ENCODE data around the gene MUCL3. TPM values are rescaled to one million over a fixed set of nuclear protein-coding genes. Genes with fewer than 3 reads are reported as not detected.
"Not testable (repeated sequence)": the region's sequence is repeated elsewhere in the genome, so short reads cannot be mapped to it uniquely, and the experiment has no call there.

The MUCL3 gene
- total RNA-seq, 1 donor from 2014 or later, result not detected

GRCh38 chr6:30960907-30961673 lies 20.3 kb downstream of the MUCL3 start:
- H3K4me3 Mint-ChIP-seq, result no peak overlapping the region
- H3K4me1 Mint-ChIP-seq (ENCODE audit: low read depth), result peaks cover 10% of the 10 kb centered on the region
- no peaks in the 10 kb centered on the region for H3K9me3 Mint-ChIP-seq
- H3K36me3 Mint-ChIP-seq (ENCODE audit: low read depth), result no peaks in the 10 kb centered on the region
- intact Hi-C loops (cut with micrococcal nuclease), result no loop called here
- no peak overlapping the region for H3K27ac Mint-ChIP-seq
- DNase-seq (ENCODE audit: low spot score), result no peak
- H3K27me3 Mint-ChIP-seq (ENCODE audit: insufficient read depth), result peaks cover 43% of the 10 kb centered on the region

GRCh38 chr6:30962716-30963115 lies 21.9 kb downstream of the MUCL3 start:
- Mint-ChIP-seq H3K27ac (no peak overlapping the region), H3K9me3 (no peaks in the 10 kb centered on the region), H3K27me3 (ENCODE audit: insufficient read depth) (peaks cover 39% of the 10 kb centered on the region), H3K36me3 (ENCODE audit: low read depth) (no peaks in the 10 kb centered on the region), H3K4me1 (ENCODE audit: low read depth) (peaks cover 10% of the 10 kb centered on the region), H3K4me3 (no peak overlapping the region)
- intact Hi-C loops (cut with micrococcal nuclease), result no loop called here
- no peak for DNase-seq (ENCODE audit: low spot score)

- Mint-ChIP-seq H3K4me3 (no peak overlapping the region), H3K9me3 (no peaks in the 10 kb centered on the region), H3K36me3 (ENCODE audit: low read depth) (no peaks in the 10 kb centered on the region), H3K4me1 (ENCODE audit: low read depth) (peaks cover 10% of the 10 kb centered on the region), H3K27ac (no peak overlapping the region), H3K27me3 (ENCODE audit: insufficient read depth) (peaks cover 31% of the 10 kb centered on the region)
- DNase-seq (ENCODE audit: low spot score), result no peak
- intact Hi-C loops (cut with micrococcal nuclease), result no loop called here
Measured at GRCh38 chr6:30963641-30964040, 22.9 kb downstream of the MUCL3 start.

- H3K27me3 Mint-ChIP-seq (ENCODE audit: insufficient read depth), result peaks cover 29% of the 10 kb centered on the region
- H3K36me3 Mint-ChIP-seq (ENCODE audit: low read depth), result no peaks in the 10 kb centered on the region
- peaks cover 10% of the 10 kb centered on the region for H3K4me1 Mint-ChIP-seq (ENCODE audit: low read depth)
- DNase-seq (ENCODE audit: low spot score), result peak; percentile 6
- no peaks in the 10 kb centered on the region for H3K9me3 Mint-ChIP-seq
- intact Hi-C loops (cut with micrococcal nuclease), result no loop called here
- no peak overlapping the region for H3K27ac Mint-ChIP-seq
- H3K4me3 Mint-ChIP-seq, result no peak overlapping the region
Measured at GRCh38 chr6:30964075-30964474, 23.3 kb downstream of the MUCL3 start.

GRCh38 chr6:30965140-30965601 lies 24.4 kb downstream of the MUCL3 start:
- Mint-ChIP-seq H3K36me3 (ENCODE audit: low read depth) (no peaks in the 10 kb centered on the region), H3K4me3 (no peak overlapping the region), H3K27me3 (ENCODE audit: insufficient read depth) (peaks cover 22% of the 10 kb centered on the region)

GRCh38 chr6:30966154-30966553 lies 25.4 kb downstream of the MUCL3 start:
- intact Hi-C loops (cut with micrococcal nuclease), result no loop called here
- Mint-ChIP-seq H3K36me3 (ENCODE audit: low read depth) (no peaks in the 10 kb centered on the region), H3K27me3 (ENCODE audit: insufficient read depth) (peaks cover 17% of the 10 kb centered on the region), H3K9me3 (no peaks in the 10 kb centered on the region), H3K4me3 (no peak overlapping the region), H3K27ac (no peak overlapping the region), H3K4me1 (ENCODE audit: low read depth) (peaks cover 15% of the 10 kb centered on the region)
- no peak for DNase-seq (ENCODE audit: low spot score)

More at GRCh38 chr6:30965140-30965601, 24.4 kb downstream of the MUCL3 start:
- no peak overlapping the region for H3K27ac Mint-ChIP-seq
- peaks cover 15% of the 10 kb centered on the region for H3K4me1 Mint-ChIP-seq (ENCODE audit: low read depth)
- intact Hi-C loops (cut with micrococcal nuclease), result no loop called here
- DNase-seq (ENCODE audit: low spot score), result no peak
- no peaks in the 10 kb centered on the region for H3K9me3 Mint-ChIP-seq

- intact Hi-C loops (cut with micrococcal nuclease); DNase-seq (ENCODE audit: low spot score); H3K9me3 Mint-ChIP-seq: not testable (repeated sequence)
Measured at GRCh38 chr6:30969171-30969570, 28.4 kb downstream of the MUCL3 start.

GRCh38 chr6:30970946-30971345 lies 30.2 kb downstream of the MUCL3 start:
- Mint-ChIP-seq H3K4me3 (no peak overlapping the region), H3K27ac (no peak overlapping the region), H3K4me1 (ENCODE audit: low read depth) (peaks cover 5% of the 10 kb centered on the region), H3K36me3 (ENCODE audit: low read depth) (no peaks in the 10 kb centered on the region), H3K9me3 (no peaks in the 10 kb centered on the region), H3K27me3 (ENCODE audit: insufficient read depth) (peaks cover 19% of the 10 kb centered on the region)
- no peak for DNase-seq (ENCODE audit: low spot score)
- intact Hi-C loops (cut with micrococcal nuclease), result no loop called here

More at GRCh38 chr6:30969171-30969570, 28.4 kb downstream of the MUCL3 start:
- H3K36me3 Mint-ChIP-seq (ENCODE audit: low read depth); H3K27ac Mint-ChIP-seq; H3K4me3 Mint-ChIP-seq: not testable (repeated sequence)
- Mint-ChIP-seq H3K4me1 (ENCODE audit: low read depth) (peaks cover 13% of the 10 kb centered on the region), H3K27me3 (ENCODE audit: insufficient read depth) (peaks cover 17% of the 10 kb centered on the region)

- Mint-ChIP-seq H3K27me3 (ENCODE audit: insufficient read depth) (peaks cover 18% of the 10 kb centered on the region), H3K4me1 (ENCODE audit: low read depth) (peaks cover 5% of the 10 kb centered on the region), H3K36me3 (ENCODE audit: low read depth) (no peaks in the 10 kb centered on the region), H3K27ac (no peak overlapping the region), H3K4me3 (no peak overlapping the region), H3K9me3 (no peaks in the 10 kb centered on the region)
- no peak for DNase-seq (ENCODE audit: low spot score)
- intact Hi-C loops (cut with micrococcal nuclease), result no loop called here
Measured at GRCh38 chr6:30972816-30973215, 32.0 kb downstream of the MUCL3 start.

GRCh38 chr6:30974490-30975252 lies 33.9 kb downstream of the MUCL3 start:
- H3K4me1 Mint-ChIP-seq (ENCODE audit: low read depth), result no peaks in the 10 kb centered on the region
- no peak for DNase-seq (ENCODE audit: low spot score)
- intact Hi-C loops (cut with micrococcal nuclease), result no loop called here
- no peaks in the 10 kb centered on the region for H3K9me3 Mint-ChIP-seq
- H3K27ac Mint-ChIP-seq, result no peak overlapping the region
- peaks cover 34% of the 10 kb centered on the region for H3K27me3 Mint-ChIP-seq (ENCODE audit: insufficient read depth)
- H3K4me3 Mint-ChIP-seq, result no peak overlapping the region
- H3K36me3 Mint-ChIP-seq (ENCODE audit: low read depth), result no peaks in the 10 kb centered on the region

GRCh38 chr6:30979141-30979540 lies 38.4 kb downstream of the MUCL3 start:
- no peak for DNase-seq (ENCODE audit: low spot score)
- peaks cover 52% of the 10 kb centered on the region for H3K27me3 Mint-ChIP-seq (ENCODE audit: insufficient read depth)
- no peaks in the 10 kb centered on the region for H3K4me1 Mint-ChIP-seq (ENCODE audit: low read depth)
- no peaks in the 10 kb centered on the region for H3K9me3 Mint-ChIP-seq
- H3K27ac Mint-ChIP-seq, result no peak overlapping the region
- no peak overlapping the region for H3K4me3 Mint-ChIP-seq
- H3K36me3 Mint-ChIP-seq (ENCODE audit: low read depth), result no peaks in the 10 kb centered on the region
- intact Hi-C loops (cut with micrococcal nuclease), result no loop called here

- H3K36me3 Mint-ChIP-seq (ENCODE audit: low read depth), result no peaks in the 10 kb centered on the region
- H3K27me3 Mint-ChIP-seq (ENCODE audit: insufficient read depth), result peaks cover 49% of the 10 kb centered on the region
- no peak overlapping the region for H3K27ac Mint-ChIP-seq
- no peaks in the 10 kb centered on the region for H3K9me3 Mint-ChIP-seq
- H3K4me3 Mint-ChIP-seq, result no peak overlapping the region
- intact Hi-C loops (cut with micrococcal nuclease), result no loop called here
- no peak for DNase-seq (ENCODE audit: low spot score)
- H3K4me1 Mint-ChIP-seq (ENCODE audit: low read depth), result no peaks in the 10 kb centered on the region
Measured at GRCh38 chr6:30979690-30980089, 38.9 kb downstream of the MUCL3 start.
